Body of pancreas (tissue), 4 donors: Measurements from ENCODE around the gene NCOR2. TPM values are rescaled to one million over a fixed set of nuclear protein-coding genes. Genes with fewer than 3 reads are reported as not detected.

Source experiments
- ATAC-seq: fragments of 150-250 bp; one replicate; pipeline ENCODE4 v1.9.1; 2016
- DNase-seq, 4 donors: peaks; one replicate each; pipeline ENCODE4 v3.0.0-alpha.2; 2019
- H3K27ac ChIP-seq, 4 donors: fragments of 200-600 bp; sonication (generic); 1 replicate in 3 of 4; 2 replicates in 1 of 4; pipeline versions ENCODE4 v1.5.1 to v1.6.1; 2016 to 2019; ENCODE audit warnings: mild to moderate bottlenecking in 1 of 4, mixed read lengths in 1 of 4, moderate library complexity in 1 of 4
- H3K27me3 ChIP-seq, 2 donors: fragments of 200-600 bp; sonication (generic); one replicate each; pipeline ENCODE4 v1.6.0; 2016; ENCODE audit warnings: mild to moderate bottlenecking in 1 of 2
- H3K36me3 ChIP-seq, 2 donors: fragments of 200-600 bp; sonication (generic); replicated peaks in 1 of 2; 2 replicates each; pipeline ENCODE4 v1.5.1; 2016; ENCODE audit warnings: low read depth in 2 of 2; ENCODE audit not compliant: insufficient read depth in 1 of 2
- H3K4me1 ChIP-seq: fragments of 200-600 bp; sonication (generic); one replicate; pipeline ENCODE4 v1.6.0; 2016
- H3K4me3 ChIP-seq, 2 donors: fragments of 200-600 bp; sonication (generic); 1 replicate in 1 of 2; 2 replicates in 1 of 2; pipeline ENCODE4 v1.5.1; 2016 to 2019
- H3K9me3 ChIP-seq, 3 donors: fragments of 200-600 bp; sonication (generic); 1 replicate in 2 of 3; 2 replicates in 1 of 3; pipeline ENCODE4 v1.5.1; 2016
- CTCF ChIP-seq, 7 experiments: fragments of 450-650 bp in 4 of 7; fragments of 200-600 bp in 3 of 7; sonication (generic) in 3 of 7; IDR thresholded peaks; one replicate each; pipeline ENCODE4 v1.5.1; 2016 to 2019; ENCODE audit warnings: antibody characterized with exemption in 7 of 7
- POLR2A ChIP-seq, 3 donors: fragments of 450-650 bp; IDR thresholded peaks; one replicate each; pipeline ENCODE4 v1.6.1; 2016; ENCODE audit warnings: antibody characterized with exemption in 3 of 3, mild to moderate bottlenecking in 2 of 3
- WGBS, 2 donors: methylation state at CpG; one replicate each; pipeline ENCODE4 v1.1.5; 2017; 5-methylcytosine and 5-hydroxymethylcytosine counted together
- intact Hi-C: fragments of 100-400 bp; cut with DNase I; formaldehyde crosslinking; loops from one replicate; pipeline ENCODE4 v1.15.1; 2023
- total RNA-seq, 2 donors: library from RNA; depleted of rRNA; stranded (reverse); fragments of >200 nt; gene quantifications; one replicate each; pipeline ENCODE4 v1.1.0, GENCODE V29; 2016

Gene NCOR2
- total RNA-seq, 2 donors from 2014 or later: 53.7 to 397 TPM

GRCh38 chr12:124543052-124543589 lies 24.3 kb downstream of the NCOR2 start:
- no peak for TF ChIP-seq CTCF (IDR thresholded peaks at IDR 0.05)
- no peak for TF ChIP-seq POLR2A (IDR thresholded peaks at IDR 0.05)
- Histone ChIP-seq H3K27me3 (no peaks in the 10 kb centered on the region), H3K9me3 (no peaks in the 10 kb centered on the region), H3K36me3 (no peaks in the 10 kb centered on the region), H3K4me1 (peaks cover 47% of the 10 kb centered on the region), H3K4me3 (no peak overlapping the region), H3K27ac (peak overlapping the region in 3 of 4 donors; percentile 19 to 65 (median 21))
- intact Hi-C loops: no loop called here
- ATAC-seq (peak; percentile 52), DNase-seq (peak in 1 of 4 donors; percentile 40)
- WGBS, 2 donors: 56% methylated on average over 10 to 20 of the region's 20 CpGs

DNA sequence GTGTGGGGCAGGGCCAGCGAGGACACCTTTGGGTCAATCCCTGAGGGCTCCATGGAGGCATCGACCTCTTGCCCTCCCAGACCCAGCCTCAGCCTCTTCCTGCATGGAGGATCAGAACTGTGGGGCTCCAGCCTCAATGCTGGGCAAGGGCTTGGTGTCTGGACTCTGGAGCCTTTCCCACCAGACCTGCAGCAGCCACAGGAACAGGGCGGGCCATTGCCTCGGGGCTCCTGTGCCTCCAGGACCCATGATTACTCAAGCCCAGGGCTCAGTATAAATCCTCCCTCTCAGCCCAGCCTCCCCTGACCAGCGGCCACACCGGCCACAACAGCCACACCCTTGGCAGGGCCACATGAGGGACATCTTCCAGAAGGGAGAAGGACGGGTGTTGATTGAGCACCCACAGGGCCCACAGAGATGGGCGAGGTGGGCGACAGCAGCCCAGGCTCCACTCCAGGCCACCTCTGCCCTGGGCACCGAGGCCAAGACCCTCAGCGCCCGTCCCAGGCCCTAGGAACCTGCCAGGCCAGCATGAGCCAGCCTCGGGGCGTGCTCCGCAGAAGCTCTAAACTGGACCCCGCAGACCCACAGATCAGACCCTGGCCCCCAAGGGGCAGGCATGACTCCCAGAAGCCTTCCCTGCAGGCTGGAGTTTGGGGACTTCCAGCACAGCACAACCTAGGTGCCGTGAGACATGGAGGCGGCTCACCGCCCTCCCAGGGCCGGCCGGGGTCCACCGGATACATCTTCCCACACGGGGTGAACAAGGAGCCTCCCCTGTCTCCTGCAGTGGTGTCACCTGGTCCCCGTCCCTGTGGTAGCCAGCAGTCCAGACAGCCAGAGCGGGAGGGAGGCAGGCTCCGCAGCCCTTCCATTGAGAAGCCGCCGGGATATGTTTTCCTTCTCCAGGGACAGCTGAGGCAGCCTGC lies 25.1 kb downstream of the NCOR2 start:
- Histone ChIP-seq H3K4me3 (no peak overlapping the region), H3K9me3 (no peaks in the 10 kb centered on the region), H3K4me1 (peaks cover 55% of the 10 kb centered on the region), H3K27me3 (no peaks in the 10 kb centered on the region), H3K27ac (no peak overlapping the region), H3K36me3 (no peaks in the 10 kb centered on the region)
- no peak for TF ChIP-seq POLR2A (IDR thresholded peaks at IDR 0.05)
- ATAC-seq (no peak), DNase-seq (no peak)
- 86 to 88% methylated on average over 11 to 27 of the region's 28 CpGs for WGBS, 2 donors
- intact Hi-C loops: no loop called here

GRCh38 chr12:124541322-124541721 lies 26.1 kb downstream of the NCOR2 start:
- Histone ChIP-seq H3K4me3 (no peak overlapping the region), H3K27ac (no peak overlapping the region), H3K4me1 (peaks cover 56% of the 10 kb centered on the region), H3K36me3 (no peaks in the 10 kb centered on the region), H3K27me3 (no peaks in the 10 kb centered on the region), H3K9me3 (no peaks in the 10 kb centered on the region)
- TF ChIP-seq CTCF (IDR thresholded peaks at IDR 0.05) (no peak), POLR2A (IDR thresholded peaks at IDR 0.05) (no peak)
- no peak for ATAC-seq
- DNase-seq: no peak
- 100% methylated on average over 1 of the region's 1 CpG; no CpG with 5 or more reads in 1 of the 2 donors for WGBS, 2 donors
- intact Hi-C loops: no loop called here

- H3K27me3 ChIP-seq: no peaks in the 10 kb centered on the region
- H3K4me1 ChIP-seq: peaks cover 47% of the 10 kb centered on the region
- ATAC-seq (no peak), DNase-seq (no peak)
- no peaks in the 10 kb centered on the region for H3K9me3 ChIP-seq
- 84 to 92% methylated on average over 28 to 36 of the region's 37 CpGs for WGBS, 2 donors
- H3K27ac ChIP-seq: peak overlapping the region in 3 of 4 donors; percentile 36 to 73 (median 69)
- no peak for TF ChIP-seq CTCF (IDR thresholded peaks at IDR 0.05)
- TF ChIP-seq POLR2A (IDR thresholded peaks at IDR 0.05): no peak
- intact Hi-C loops: no loop called here
- no peaks in the 10 kb centered on the region for H3K36me3 ChIP-seq
- H3K4me3 ChIP-seq: no peak overlapping the region
These were observed 28.0 kb downstream of the NCOR2 start for GRCh38 chr12:124539084-124540041.
